Retinal pigment epithelial cell (primary cell): ENCODE data around the gene NACC2.

Experiments
- DNase-seq: peaks from one replicate; pipeline ENCODE4 v3.0.0-alpha.2; 2010; ENCODE audit warnings: low read depth
- H3K4me3 ChIP-seq: 2 replicates; pipeline ENCODE4 v1.5.1; 2011; ENCODE audit warnings: mild to moderate bottlenecking, low read length, control low read depth, moderate library complexity
- CTCF ChIP-seq: conservative IDR thresholded peaks from 2 replicates; pipeline ENCODE4 v1.5.1; 2011; ENCODE audit warnings: low read depth, low read length, control low read depth, inconsistent platforms

NACC2 gene

GRCh38 chr9:136010615-136011361 is 84.3 kb downstream of the NACC2 start:
- H3K4me3 ChIP-seq: no peak overlapping the region
- no peak for DNase-seq
- TF ChIP-seq CTCF: no peak

GRCh38 chr9:136010176-136010575 is 84.9 kb downstream of the NACC2 start:
- no peak for TF ChIP-seq CTCF
- DNase-seq: no peak
- no peak overlapping the region for H3K4me3 ChIP-seq

- H3K4me3 ChIP-seq: no peak overlapping the region
- no peak for TF ChIP-seq CTCF
- DNase-seq: no peak
Measured at GRCh38 chr9:136009516-136009915, 85.6 kb downstream of the NACC2 start.

GRCh38 chr9:136008693-136008997 is 86.4 kb downstream of the NACC2 start:
- no peak overlapping the region for H3K4me3 ChIP-seq
- DNase-seq: no peak
- no peak for TF ChIP-seq CTCF

- H3K4me3 ChIP-seq: no peak overlapping the region
- DNase-seq: no peak
- no peak for TF ChIP-seq CTCF
Measured at GRCh38 chr9:136007934-136008692, 87.0 kb downstream of the NACC2 start.

- DNase-seq: no peak
- no peak overlapping the region for H3K4me3 ChIP-seq
- TF ChIP-seq CTCF: no peak
Measured at GRCh38 chr9:136007276-136007933, 87.7 kb downstream of the NACC2 start.

GRCh38 chr9:136006169-136006568 is 88.9 kb downstream of the NACC2 start:
- no peak for DNase-seq
- TF ChIP-seq CTCF: no peak
- H3K4me3 ChIP-seq: no peak overlapping the region
